ENCODE results near the gene MAB21L3. TPM values are rescaled to one million over a fixed set of nuclear protein-coding genes. Genes with fewer than 3 reads are reported as not detected.

Gene MAB21L3
- total RNA-seq, 1 donor from 2014 or later, result 0.46 TPM

DNA sequence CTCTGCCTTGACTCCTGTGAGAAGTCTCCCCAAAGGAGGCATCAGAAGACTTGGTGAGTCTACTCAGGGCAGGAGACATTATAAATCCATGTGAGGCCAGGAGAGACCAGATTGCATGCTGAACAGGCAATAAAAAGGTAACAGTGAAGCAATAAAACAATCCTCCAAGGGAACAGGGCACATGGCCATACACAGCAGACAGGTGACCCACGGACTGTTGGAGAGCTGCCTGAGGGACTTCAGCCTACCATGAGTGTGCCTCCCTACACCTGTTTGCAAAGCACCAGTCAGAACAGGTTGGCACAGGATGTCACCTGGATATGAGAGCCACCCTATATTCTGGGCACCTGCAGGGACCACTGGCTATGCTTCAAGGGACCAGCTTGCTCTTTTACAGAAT, 67.6 kb downstream of the MAB21L3 start:
- no peak for DNase-seq
- intact Hi-C loops (cut with DNase I), result no loop called here

DNA sequence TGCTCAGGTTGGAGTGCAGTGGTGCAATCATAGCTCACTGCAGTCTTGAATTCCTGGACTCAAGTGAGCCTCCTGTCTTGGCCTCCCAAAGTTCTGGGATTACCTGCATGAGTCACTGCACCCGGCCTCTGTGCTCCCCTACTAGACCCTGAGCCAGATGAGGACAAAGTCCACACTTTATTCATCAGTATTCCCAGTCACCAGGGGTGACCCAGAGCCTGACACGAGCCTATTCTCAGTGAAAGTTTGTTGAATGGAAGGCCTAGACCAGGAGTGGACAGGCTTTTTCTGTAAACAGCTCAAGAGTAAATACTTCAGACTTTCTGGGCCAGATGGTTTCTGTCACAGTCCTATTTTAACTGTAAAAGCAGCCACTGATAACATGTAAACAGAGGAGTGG, 68.2 kb downstream of the MAB21L3 start:
- Histone ChIP-seq H3K4me1 (no peaks in the 10 kb centered on the region), H3K9me3 (no peaks in the 10 kb centered on the region), H3K36me3 (no peaks in the 10 kb centered on the region), H3K27me3 (no peaks in the 10 kb centered on the region), H3K27ac (no peak overlapping the region), H3K4me3 (no peak overlapping the region)
- DNase-seq (no peak), ATAC-seq (no peak)
- TF ChIP-seq, protein P1, sequence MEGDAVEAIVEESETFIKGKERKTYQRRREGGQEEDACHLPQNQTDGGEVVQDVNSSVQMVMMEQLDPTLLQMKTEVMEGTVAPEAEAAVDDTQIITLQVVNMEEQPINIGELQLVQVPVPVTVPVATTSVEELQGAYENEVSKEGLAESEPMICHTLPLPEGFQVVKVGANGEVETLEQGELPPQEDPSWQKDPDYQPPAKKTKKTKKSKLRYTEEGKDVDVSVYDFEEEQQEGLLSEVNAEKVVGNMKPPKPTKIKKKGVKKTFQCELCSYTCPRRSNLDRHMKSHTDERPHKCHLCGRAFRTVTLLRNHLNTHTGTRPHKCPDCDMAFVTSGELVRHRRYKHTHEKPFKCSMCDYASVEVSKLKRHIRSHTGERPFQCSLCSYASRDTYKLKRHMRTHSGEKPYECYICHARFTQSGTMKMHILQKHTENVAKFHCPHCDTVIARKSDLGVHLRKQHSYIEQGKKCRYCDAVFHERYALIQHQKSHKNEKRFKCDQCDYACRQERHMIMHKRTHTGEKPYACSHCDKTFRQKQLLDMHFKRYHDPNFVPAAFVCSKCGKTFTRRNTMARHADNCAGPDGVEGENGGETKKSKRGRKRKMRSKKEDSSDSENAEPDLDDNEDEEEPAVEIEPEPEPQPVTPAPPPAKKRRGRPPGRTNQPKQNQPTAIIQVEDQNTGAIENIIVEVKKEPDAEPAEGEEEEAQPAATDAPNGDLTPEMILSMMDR (IDR thresholded peaks at IDR 0.05), result no peak
- intact Hi-C loops (cut with DNase I), result no loop called here

More for the DNA sequence above, 67.6 kb downstream of the MAB21L3 start:
- peak; percentile 54 for ATAC-seq
- TF ChIP-seq, protein P1 (IDR thresholded peaks at IDR 0.05), result no peak
- H3K9me3 ChIP-seq, result no peaks in the 10 kb centered on the region
- H3K4me3 ChIP-seq, result no peak overlapping the region
- H3K27me3 ChIP-seq, result no peaks in the 10 kb centered on the region
- H3K4me1 ChIP-seq, result no peaks in the 10 kb centered on the region
- no peak overlapping the region for H3K27ac ChIP-seq
- H3K36me3 ChIP-seq, result no peaks in the 10 kb centered on the region

DNA sequence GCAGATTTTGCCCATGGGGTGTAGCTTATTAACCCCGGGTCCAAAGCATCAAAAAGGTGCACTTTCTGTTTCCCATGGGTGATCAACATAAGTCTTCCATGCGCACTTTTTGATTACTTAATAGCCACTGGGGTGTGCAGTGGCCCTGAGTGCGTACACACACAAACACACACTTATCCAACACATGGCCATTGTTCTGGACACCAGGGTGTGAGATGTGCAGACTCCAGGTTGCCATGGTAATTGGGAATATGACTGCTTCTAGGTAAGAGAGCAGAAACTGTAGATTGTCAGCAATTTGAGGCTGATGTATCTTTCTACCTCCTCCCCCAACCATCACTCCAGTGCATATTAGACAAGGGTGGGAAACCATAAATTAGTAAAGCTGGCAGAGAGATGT, 68.8 kb downstream of the MAB21L3 start:
- no peak for DNase-seq

DNA sequence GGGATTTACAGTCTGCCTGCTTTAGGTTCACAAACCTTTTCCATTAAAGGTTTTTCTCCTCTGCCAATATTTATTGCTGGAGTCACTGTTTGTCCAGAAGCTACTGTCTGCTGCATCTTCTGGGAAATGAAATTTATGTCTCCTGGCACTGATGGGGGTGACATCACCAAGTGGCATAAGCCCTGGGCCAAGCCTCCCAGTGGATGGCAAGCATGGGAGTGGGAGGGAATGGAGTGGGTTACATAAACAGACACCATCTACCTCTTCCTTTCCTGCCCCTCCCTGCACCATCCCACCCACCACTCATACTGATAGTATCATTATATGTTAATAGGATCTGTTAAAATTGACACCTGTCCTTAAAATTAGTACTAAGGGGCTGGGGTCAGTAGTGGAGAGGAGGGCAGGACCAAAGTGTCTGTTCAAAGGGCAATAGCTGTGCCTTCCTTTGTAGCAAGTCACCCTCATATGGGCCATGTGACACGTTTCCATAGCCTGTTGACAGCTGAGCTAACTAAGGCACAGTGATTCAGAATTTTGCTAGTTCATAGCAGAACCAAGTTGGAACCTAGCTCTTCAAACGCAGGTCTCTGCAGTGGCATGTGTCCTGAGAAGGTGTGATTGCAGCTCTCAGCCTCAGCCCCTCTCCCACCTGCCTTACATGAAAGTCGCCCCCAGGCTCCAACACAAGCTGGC, 71.0 kb downstream of the MAB21L3 start:
- DNase-seq (no peak), ATAC-seq (no peak)
- no peak overlapping the region for H3K27ac ChIP-seq
- intact Hi-C loops (cut with DNase I), result no loop called here
- TF ChIP-seq, protein P1 (IDR thresholded peaks at IDR 0.05), result no peak
- H3K4me1 ChIP-seq, result no peaks in the 10 kb centered on the region
- no peaks in the 10 kb centered on the region for H3K9me3 ChIP-seq
- H3K27me3 ChIP-seq, result no peaks in the 10 kb centered on the region
- no peak overlapping the region for H3K4me3 ChIP-seq
- H3K36me3 ChIP-seq, result no peaks in the 10 kb centered on the region

More for the DNA sequence above, 68.8 kb downstream of the MAB21L3 start:
- Histone ChIP-seq H3K4me1 (no peaks in the 10 kb centered on the region), H3K27ac (no peak overlapping the region), H3K4me3 (no peak overlapping the region), H3K9me3 (no peaks in the 10 kb centered on the region), H3K36me3 (no peaks in the 10 kb centered on the region), H3K27me3 (no peaks in the 10 kb centered on the region)
- TF ChIP-seq, protein P1 (IDR thresholded peaks at IDR 0.05), result no peak
- ATAC-seq, result no peak
- intact Hi-C loops (cut with DNase I), result no loop called here

Other genes with a start within 250 kb of the MAB21L3 start
- gene SLC22A15, start 134.9 kb upstream of the MAB21L3 start, total RNA-seq, result 25.7 TPM